ENCODE measurements around the gene N4BP2L2.

Gene N4BP2L2

DNA sequence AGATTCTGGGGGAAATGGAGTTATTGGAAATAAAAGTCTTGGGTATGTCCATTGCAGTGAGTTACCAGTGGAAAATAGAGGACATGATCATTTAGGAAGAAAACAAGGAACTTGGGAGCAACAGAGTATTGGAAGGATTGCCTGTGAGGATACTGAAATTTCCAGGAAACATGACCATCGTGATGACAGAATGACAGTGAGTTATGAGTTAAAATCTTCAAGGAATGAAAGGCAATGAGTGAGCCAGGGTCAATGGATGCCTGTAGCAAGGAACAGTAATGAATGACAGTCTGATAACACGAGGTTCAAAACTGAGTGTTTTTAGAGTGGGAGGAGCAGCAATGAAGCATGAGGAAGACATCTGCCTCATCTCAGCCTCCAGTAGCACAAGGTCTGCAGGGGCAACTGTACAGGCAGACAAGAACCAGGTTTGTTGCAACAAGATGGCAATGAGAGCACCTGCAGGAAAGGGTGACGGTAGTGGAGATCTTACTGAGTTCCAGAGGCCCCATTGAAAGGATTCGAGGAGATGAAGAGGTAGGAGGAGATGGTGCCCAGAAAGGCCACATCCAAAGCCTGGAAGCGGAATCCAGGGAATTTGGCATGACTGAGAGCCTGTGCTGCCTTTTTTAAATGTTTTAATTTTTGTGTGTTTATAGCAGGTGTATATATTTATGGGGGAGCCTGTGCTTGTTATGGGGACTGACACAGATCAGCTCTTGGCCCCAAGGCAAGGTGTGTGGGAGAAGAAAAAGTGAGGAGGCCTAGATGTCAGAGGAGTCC is 154.6 kb downstream of the N4BP2L2 start:
- in situ Hi-C loops (cut with MboI; ENCODE audit: low sequenced_read_pairs): no loop called here

All from hTERT RPE-1 (cell line).